H9 (cell line): ENCODE results near the gene CRLF3. TPM values are rescaled to one million over a fixed set of nuclear protein-coding genes. Genes with fewer than 3 reads are reported as not detected.

ENCODE experiments used
- DNase-seq: peaks from one replicate; pipeline ENCODE4 v3.0.0-alpha.2; 2017
- H2AFZ ChIP-seq: one replicate; pipeline ENCODE4 v1.6.1; 2013; ENCODE audit warnings: mild to moderate bottlenecking, low read length, control low read depth, moderate library complexity
- H2AK5ac ChIP-seq: 2 replicates; pipeline ENCODE4 v1.6.1; 2013; ENCODE audit warnings: low read length, control low read depth, mixed read lengths; ENCODE audit not compliant: insufficient read length
- H2BK120ac ChIP-seq: one replicate; pipeline ENCODE4 v1.6.1; 2013; ENCODE audit warnings: low read depth, mild to moderate bottlenecking, low read length, control low read depth, inconsistent platforms; ENCODE audit not compliant: poor library complexity, severe bottlenecking
- H2BK12ac ChIP-seq: 2 replicates; pipeline ENCODE4 v1.6.1; 2013; ENCODE audit warnings: low read length, control low read depth, mixed read lengths, low read depth; ENCODE audit not compliant: insufficient read length
- H2BK15ac ChIP-seq: 2 replicates; pipeline ENCODE4 v1.6.1; 2013; ENCODE audit warnings: low read depth, low read length, control low read depth
- H2BK20ac ChIP-seq: one replicate; pipeline ENCODE4 v1.6.1; 2013; ENCODE audit warnings: low read depth, mild to moderate bottlenecking, low read length, control low read depth, inconsistent platforms; ENCODE audit not compliant: poor library complexity, severe bottlenecking
- H2BK5ac ChIP-seq: 2 replicates; pipeline ENCODE4 v1.6.1; 2013; ENCODE audit warnings: low read length, control low read depth, mixed read lengths; ENCODE audit not compliant: insufficient read length
- H3K14ac ChIP-seq: 2 replicates; pipeline ENCODE4 v1.6.1; 2013; ENCODE audit warnings: low read length, control low read depth; ENCODE audit not compliant: insufficient read depth
- H3K18ac ChIP-seq: 2 replicates; pipeline ENCODE4 v1.6.1; 2013; ENCODE audit warnings: low read depth, mild to moderate bottlenecking, mixed read lengths, low read length, control low read depth; ENCODE audit not compliant: insufficient read length
- H3K23ac ChIP-seq: 2 replicates; pipeline ENCODE4 v1.6.1; 2013; ENCODE audit warnings: low read length, control low read depth, mixed read lengths, low read depth; ENCODE audit not compliant: insufficient read length
- H3K23me2 ChIP-seq: 2 replicates; pipeline ENCODE4 v1.6.1; 2013; ENCODE audit warnings: low read depth, mild to moderate bottlenecking, mixed read lengths, low read length, control low read depth; ENCODE audit not compliant: insufficient read length, poor library complexity, severe bottlenecking
- H3K27ac ChIP-seq: 2 replicates; pipeline ENCODE4 v1.5.1; 2013; ENCODE audit warnings: low read length, control low read depth, mixed read lengths, low read depth; ENCODE audit not compliant: insufficient read length
- H3K27me3 ChIP-seq: 2 replicates; pipeline ENCODE4 v1.6.1; 2013; ENCODE audit warnings: low read length, control low read depth, inconsistent platforms; ENCODE audit not compliant: insufficient read depth
- H3K4ac ChIP-seq: 2 replicates; pipeline ENCODE4 v1.6.1; 2013; ENCODE audit warnings: low read depth, mild to moderate bottlenecking, control low read depth, inconsistent platforms, low read length, moderate library complexity
- H3K4me1 ChIP-seq: 2 replicates; pipeline ENCODE4 v1.6.1; 2013; ENCODE audit warnings: low read length, control low read depth, inconsistent platforms; ENCODE audit not compliant: insufficient read depth
- H3K4me2 ChIP-seq: 2 replicates; pipeline ENCODE4 v1.6.1; 2013; ENCODE audit warnings: low read length, control low read depth, mixed read lengths; ENCODE audit not compliant: insufficient read length, insufficient read depth
- H3K56ac ChIP-seq: 2 replicates; pipeline ENCODE4 v1.6.1; 2013; ENCODE audit warnings: low read depth, mild to moderate bottlenecking, mixed read lengths, low read length, control low read depth; ENCODE audit not compliant: insufficient read length
- H3K79me1 ChIP-seq: 2 replicates; pipeline ENCODE4 v1.6.1; 2013; ENCODE audit warnings: low read depth, mild to moderate bottlenecking, moderate library complexity, low read length, control low read depth, inconsistent platforms; ENCODE audit not compliant: insufficient read depth, poor library complexity, severe bottlenecking
- H3K79me2 ChIP-seq: 2 replicates; pipeline ENCODE4 v1.6.1; 2013; ENCODE audit warnings: low read length, control low read depth, inconsistent platforms; ENCODE audit not compliant: insufficient read depth
- H3K9ac ChIP-seq: 2 replicates; pipeline ENCODE4 v1.6.1; 2013; ENCODE audit warnings: low read length, control low read depth, mixed read lengths; ENCODE audit not compliant: insufficient read length; ENCODE audit errors: extremely low read depth
- H3K9me3 ChIP-seq: one replicate; pipeline ENCODE4 v1.6.1; 2013; ENCODE audit warnings: low read depth, low read length, inconsistent platforms; ENCODE audit not compliant: control insufficient read depth
- H3T11ph ChIP-seq: one replicate; pipeline ENCODE4 v1.6.1; 2013; ENCODE audit warnings: mild to moderate bottlenecking, low read length, control low read depth, inconsistent platforms
- H4K20me1 ChIP-seq: one replicate; pipeline ENCODE4 v1.6.1; 2013; ENCODE audit not compliant: control insufficient read depth, insufficient read length, insufficient read depth
- H4K5ac ChIP-seq: 2 replicates; pipeline ENCODE4 v1.6.1; 2013; ENCODE audit warnings: low read depth, mild to moderate bottlenecking, mixed read lengths, low read length, control low read depth; ENCODE audit not compliant: insufficient read length
- H4K8ac ChIP-seq: replicated peaks from 2 replicates; pipeline ENCODE4 v1.6.1; 2013; ENCODE audit warnings: low read length, control low read depth, mixed read lengths, low read depth; ENCODE audit not compliant: insufficient read length
- H4K91ac ChIP-seq: 2 replicates; pipeline ENCODE4 v1.6.1; 2013; ENCODE audit warnings: low read depth, mild to moderate bottlenecking, moderate library complexity, mixed read lengths, low read length, control low read depth; ENCODE audit not compliant: insufficient read length
- H3K27ac Mint-ChIP-seq, 3 experiments: 2 replicates in 2 of 3; 3 replicates in 1 of 3; pipeline ENCODE4 v1.8.0; 2020 to 2021; ENCODE audit warnings: mixed read lengths in 3 of 3, mild to moderate bottlenecking in 1 of 3, moderate library complexity in 1 of 3
- H3K27me3 Mint-ChIP-seq: 2 replicates; pipeline ENCODE4 v1.8.0; 2021; ENCODE audit warnings: low read depth, mild to moderate bottlenecking, moderate library complexity, mixed read lengths
- H3K36me3 Mint-ChIP-seq, 3 experiments: 2 replicates in 2 of 3; 3 replicates in 1 of 3; pipeline ENCODE4 v1.8.0; 2020 to 2021; ENCODE audit warnings: low read depth in 3 of 3, mixed read lengths in 3 of 3; ENCODE audit not compliant: insufficient read depth in 1 of 3
- H3K4me1 Mint-ChIP-seq, 2 experiments: 2 replicates each; pipeline ENCODE4 v1.8.0; 2020; ENCODE audit warnings: mixed read lengths in 2 of 2
- H3K4me3 Mint-ChIP-seq, 2 experiments: 2 replicates in 1 of 2; 3 replicates in 1 of 2; pipeline ENCODE4 v1.8.0; 2020 to 2021; ENCODE audit warnings: mild to moderate bottlenecking in 2 of 2, mixed read lengths in 2 of 2, moderate library complexity in 1 of 2
- H3K9me3 Mint-ChIP-seq, 2 experiments: 2 replicates in 1 of 2; 3 replicates in 1 of 2; pipeline ENCODE4 v1.8.0; 2020; ENCODE audit warnings: mild to moderate bottlenecking in 2 of 2, mixed read lengths in 2 of 2, moderate library complexity in 1 of 2
- WGBS: extraction: QIAGEN DNeasy Blood & Tissue Kit; methylation state at CpG from one replicate; pipeline ENCODE4 v1.1.7; 2013; ENCODE audit warnings: missing lambda C conversion rate, low lambda C conversion rate, mixed read lengths; ENCODE audit not compliant: insufficient read length; ENCODE audit errors: extremely low coverage; 5-methylcytosine and 5-hydroxymethylcytosine counted together
- total RNA-seq: library from RNA; stranded (reverse); gene quantifications from 2 replicates; pipeline ENCODE4 v1.2.1, GENCODE V29; 2021
- TF ChIP-seq, protein P1 (sequence below): fragments of 200-600 bp; sonication (generic); conservative IDR thresholded peaks from 3 replicates; pipeline ENCODE4 v1.8.0; 2021; ENCODE audit warnings: antibody characterized with exemption, mild to moderate bottlenecking

Gene CRLF3
- total RNA-seq, 1 experiment from 2014 or later, result 18.1 TPM

GRCh38 chr17:30829022-30829421 is 4.5 kb upstream of the CRLF3 start:
- no CpG with 5 or more reads among the region's 5 CpGs for WGBS
- no peak overlapping the region for H3K14ac ChIP-seq
- H4K91ac ChIP-seq, result no peak overlapping the region
- H2AK5ac ChIP-seq, result no peak overlapping the region
- H2BK5ac ChIP-seq, result no peak overlapping the region
- no peak overlapping the region for H2AFZ ChIP-seq
- no peak overlapping the region for H3K9ac ChIP-seq
- H3K23me2 ChIP-seq, result peaks cover 6% of the 10 kb centered on the region
- TF ChIP-seq, protein P1, sequence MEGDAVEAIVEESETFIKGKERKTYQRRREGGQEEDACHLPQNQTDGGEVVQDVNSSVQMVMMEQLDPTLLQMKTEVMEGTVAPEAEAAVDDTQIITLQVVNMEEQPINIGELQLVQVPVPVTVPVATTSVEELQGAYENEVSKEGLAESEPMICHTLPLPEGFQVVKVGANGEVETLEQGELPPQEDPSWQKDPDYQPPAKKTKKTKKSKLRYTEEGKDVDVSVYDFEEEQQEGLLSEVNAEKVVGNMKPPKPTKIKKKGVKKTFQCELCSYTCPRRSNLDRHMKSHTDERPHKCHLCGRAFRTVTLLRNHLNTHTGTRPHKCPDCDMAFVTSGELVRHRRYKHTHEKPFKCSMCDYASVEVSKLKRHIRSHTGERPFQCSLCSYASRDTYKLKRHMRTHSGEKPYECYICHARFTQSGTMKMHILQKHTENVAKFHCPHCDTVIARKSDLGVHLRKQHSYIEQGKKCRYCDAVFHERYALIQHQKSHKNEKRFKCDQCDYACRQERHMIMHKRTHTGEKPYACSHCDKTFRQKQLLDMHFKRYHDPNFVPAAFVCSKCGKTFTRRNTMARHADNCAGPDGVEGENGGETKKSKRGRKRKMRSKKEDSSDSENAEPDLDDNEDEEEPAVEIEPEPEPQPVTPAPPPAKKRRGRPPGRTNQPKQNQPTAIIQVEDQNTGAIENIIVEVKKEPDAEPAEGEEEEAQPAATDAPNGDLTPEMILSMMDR, result no peak
- no peak overlapping the region for H3K4ac ChIP-seq
- no peak overlapping the region for H3K27ac ChIP-seq
- no peak overlapping the region for H3K27ac Mint-ChIP-seq
- H3K4me1 ChIP-seq, result no peaks in the 10 kb centered on the region; the same call in 1 of the 2 replicates
- no peak for DNase-seq
- no peaks in the 10 kb centered on the region for H3K79me1 ChIP-seq
- H3K4me1 Mint-ChIP-seq, result peaks cover 15 to 25% of the 10 kb centered on the region in 2 experiments
- H3T11ph ChIP-seq, result no peak overlapping the region
- no peak overlapping the region for H2BK15ac ChIP-seq
- no peak overlapping the region for H3K23ac ChIP-seq
- no peak overlapping the region for H3K56ac ChIP-seq
- no peak overlapping the region for H3K4me3 Mint-ChIP-seq
- H3K9me3 ChIP-seq, result no peaks in the 10 kb centered on the region
- H4K8ac ChIP-seq, result no peak overlapping the region
- H3K4me2 ChIP-seq, result no peak overlapping the region
- H4K20me1 ChIP-seq, result no peaks in the 10 kb centered on the region
- no peaks in the 10 kb centered on the region; a peak in 1 of 5 replicates for H3K9me3 Mint-ChIP-seq
- peaks cover 2% of the 10 kb centered on the region for H3K27me3 Mint-ChIP-seq
- H2BK12ac ChIP-seq, result no peak overlapping the region
- peaks cover 9% of the 10 kb centered on the region; the same call in 1 of the 2 replicates for H3K79me2 ChIP-seq
- no peak overlapping the region for H2BK20ac ChIP-seq
- no peaks in the 10 kb centered on the region for H3K27me3 ChIP-seq
- H3K18ac ChIP-seq, result no peak overlapping the region
- H3K36me3 Mint-ChIP-seq, result peaks cover 0 to under 1% (median under 1%) of the 10 kb centered on the region in 3 experiments; a peak in 3 of 7 replicates
- no peak overlapping the region for H2BK120ac ChIP-seq
- no peak overlapping the region for H4K5ac ChIP-seq
